Activated CD4-positive, alpha-beta T cell treated with anti-CD3 and anti-CD28 coated beads, Interleukin-2, amount 50 U/mL, for 48 hours (primary cell): ENCODE data around the gene LRIT2.
A peak's percentile ranks its signal among the peaks of the same experiment; 100 is the strongest.

ENCODE experiments used
- DNase-seq, 2 experiments: peaks; one replicate each; pipeline ENCODE4 v3.0.0-alpha.2; 2020

LRIT2 gene

GRCh38 chr10:84225427-84226173 is at the start of gene LRIT2:
LRIT2 (minus strand) TSS chr10:84225544; CDS start chr10:84225520, 24 bp downstream.
- DNase-seq, result no peak

- no peak for DNase-seq
Observed at GRCh38 chr10:84270708-84271107, 45.4 kb upstream of the LRIT2 start.

- DNase-seq, result no peak
Observed at GRCh38 chr10:84269773-84270172, 44.4 kb upstream of the LRIT2 start.

GRCh38 chr10:84269162-84269561 is 43.8 kb upstream of the LRIT2 start:
- DNase-seq, result no peak

GRCh38 chr10:84267503-84268126 is 42.3 kb upstream of the LRIT2 start:
- peak; percentile 89 to 90 for DNase-seq

- no peak for DNase-seq
Observed at GRCh38 chr10:84265418-84265817, 40.1 kb upstream of the LRIT2 start.

- peak; percentile 76 to 83 for DNase-seq
Observed at GRCh38 chr10:84264611-84265141, 39.3 kb upstream of the LRIT2 start.

- no peak for DNase-seq
Observed at GRCh38 chr10:84263716-84264115, 38.4 kb upstream of the LRIT2 start.

- DNase-seq, result no peak
Observed at GRCh38 chr10:84262190-84262956, 37.0 kb upstream of the LRIT2 start.

- DNase-seq, result no peak
Observed at GRCh38 chr10:84261236-84261915, 36.0 kb upstream of the LRIT2 start.

GRCh38 chr10:84258034-84258695 is 32.8 kb upstream of the LRIT2 start:
- DNase-seq, result no peak

GRCh38 chr10:84257343-84258020 is 32.1 kb upstream of the LRIT2 start:
- DNase-seq, result no peak

GRCh38 chr10:84256510-84257342 is 31.4 kb upstream of the LRIT2 start:
- peak; percentile 61 to 71 for DNase-seq

- no peak for DNase-seq
Observed at GRCh38 chr10:84254552-84255478, 29.5 kb upstream of the LRIT2 start.

- no peak for DNase-seq
Observed at GRCh38 chr10:84248794-84249193, 23.4 kb upstream of the LRIT2 start.

GRCh38 chr10:84247496-84247895 is 22.2 kb upstream of the LRIT2 start:
- no peak for DNase-seq

- DNase-seq, result no peak
Observed at GRCh38 chr10:84244651-84245270, 19.4 kb upstream of the LRIT2 start, which contains the start of gene RGR. RGR (plus strand) TSS chr10:84245053; CDS start chr10:84245091, 38 bp downstream.

GRCh38 chr10:84243759-84244158 is 18.4 kb upstream of the LRIT2 start:
- no peak for DNase-seq

GRCh38 chr10:84241185-84241790 is 15.9 kb upstream of the LRIT2 start, which contains the start of gene LRIT1:
LRIT1 (minus strand) TSS chr10:84241546; CDS start chr10:84241439, 107 bp downstream.
- DNase-seq, result no peak
